Mammary epithelial cell (primary cell): ENCODE measurements around the gene BBOX1.

Experiments
- CTCF ChIP-seq, 2 donors: IDR thresholded peaks in 1 of 2; conservative IDR thresholded peaks in 1 of 2; 2 replicates each; pipeline ENCODE4 v1.5.1; 2011 to 2012; ENCODE audit warnings: inconsistent platforms in 2 of 2, low read length in 2 of 2, mild to moderate bottlenecking in 2 of 2, control low read depth in 1 of 2, low read depth in 1 of 2; ENCODE audit not compliant: insufficient read depth in 1 of 2; ENCODE audit errors: extremely low read depth in 1 of 2
- EZH2 ChIP-seq: IDR thresholded peaks from 2 replicates; pipeline ENCODE4 v1.6.1; 2012; ENCODE audit warnings: low read length, inconsistent platforms, borderline replicate concordance

- no peak for TF ChIP-seq CTCF (conservative IDR thresholded peaks at IDR 0.05 in 1 of 2, IDR thresholded peaks at IDR 0.05 in 1 of 2; ENCODE audit: extremely low read depth in 1 of 2, insufficient read depth in 1 of 2, low read depth in 1 of 2, low read length in 2 of 2)
- TF ChIP-seq EZH2: no peak
Observed at GRCh38 chr11:27004103-27004502, 36.5 kb upstream of the BBOX1 start.
